Left lung (tissue), 10 donors: Measurements from ENCODE around the gene TADA2B. TPM values are rescaled to one million over a fixed set of nuclear protein-coding genes. Genes with fewer than 3 reads are reported as not detected.
A peak's percentile ranks its signal among the peaks of the same experiment; 100 is the strongest.

ENCODE experiments used
- ATAC-seq: fragments of 200-7000 bp; cut with Tn5 transposase; one replicate; pipeline ENCODE4 v1.9.1; 2020; ENCODE audit warnings: moderate library complexity
- DNase-seq, 4 donors: peaks; one replicate each; pipeline ENCODE4 v3.0.0-alpha.2; 2013 to 2020
- H3K27ac ChIP-seq, 2 donors: fragments of 200-600 bp; sonication (generic) in 1 of 2; one replicate each; pipeline versions ENCODE4 v1.5.0 to v1.8.0; 2020 to 2021
- H3K27me3 ChIP-seq, 2 donors: fragments of 200-600 bp; sonication (generic) in 1 of 2; one replicate each; pipeline versions ENCODE4 v1.5.0 to v1.8.0; 2020 to 2021
- H3K36me3 ChIP-seq, 2 donors: fragments of 200-600 bp; sonication (generic) in 1 of 2; one replicate each; pipeline versions ENCODE4 v1.5.0 to v1.8.0; 2020 to 2021
- H3K4me1 ChIP-seq, 2 donors: fragments of 200-600 bp; one replicate each; pipeline ENCODE4 v1.8.0; 2021
- H3K4me3 ChIP-seq, 2 donors: fragments of 200-600 bp; sonication (generic) in 1 of 2; one replicate each; pipeline versions ENCODE4 v1.5.0 to v1.8.0; 2020 to 2021; ENCODE audit warnings: mild to moderate bottlenecking in 1 of 2
- H3K9me3 ChIP-seq, 2 donors: fragments of 200-600 bp; sonication (generic) in 1 of 2; one replicate each; pipeline versions ENCODE4 v1.5.0 to v1.8.0; 2020 to 2021
- CTCF ChIP-seq, 2 donors: fragments of 200-600 bp; sonication (generic) in 1 of 2; IDR thresholded peaks; one replicate each; pipeline versions ENCODE4 v1.5.0 to v1.8.0; 2021; ENCODE audit warnings: antibody characterized with exemption in 2 of 2
- intact Hi-C, 2 donors: fragments of 100-400 bp; cut with DNase I; formaldehyde crosslinking; loops; one replicate each; pipeline versions ENCODE4 v1.11.2 to v1.14.2; 2022
- polyA plus RNA-seq, 6 donors: library from polyadenylated mRNA; unstranded; fragments of 120-200 nt; gene quantifications; one replicate each; pipeline ENCODE4 v1.2.1, GENCODE V29; 2013; ENCODE audit not compliant: insufficient read length in 6 of 6
- total RNA-seq, 2 donors: library from RNA; stranded (reverse); fragmentation: NEBNext Ultra II Directional; extraction: Animal tissue kit (Norgen Biotek cat#: 25700); gene quantifications; one replicate each; pipeline ENCODE4 v1.2.1, GENCODE V29; 2021
- donor health status: DM: no; HTN: yes; CAD: no.
- donor health status: DM: no; HTN: no; CAD: no.

The TADA2B gene
- total and polyA plus RNA-seq, 8 donors: 12.9 to 20.1 (median 16.0) TPM

- Histone ChIP-seq H3K4me3 (peak overlapping the region; percentile 45 to 55), H3K36me3 (no peaks in the 10 kb centered on the region), H3K4me1 (peaks cover 3 to 20% of the 10 kb centered on the region in 2 donors), H3K9me3 (no peaks in the 10 kb centered on the region), H3K27ac (peak overlapping the region; percentile 67 to 71), H3K27me3 (no peaks in the 10 kb centered on the region)
- TF ChIP-seq CTCF (IDR thresholded peaks at IDR 0.05): no peak
- DNase-seq (peak; percentile 53 to 96 (median 86)), ATAC-seq (peak; percentile 96)
- intact Hi-C loops: no loop called here
These were observed 59.9 kb downstream of the TADA2B start for GRCh38 chr4:7103031-7103606.

GRCh38 chr4:7103607-7104365, 60.6 kb downstream of the TADA2B start:
- no peak for TF ChIP-seq CTCF (IDR thresholded peaks at IDR 0.05)
- intact Hi-C loops: no loop called here
- Histone ChIP-seq H3K27me3 (no peaks in the 10 kb centered on the region), H3K9me3 (no peaks in the 10 kb centered on the region), H3K4me3 (peak overlapping the region; percentile 45 to 55), H3K36me3 (no peaks in the 10 kb centered on the region), H3K4me1 (peaks cover 3 to 20% of the 10 kb centered on the region in 2 donors), H3K27ac (peak overlapping the region; percentile 29 to 71)
- ATAC-seq (peak; percentile 12), DNase-seq (peak in 2 of 4 donors; percentile 64 to 70)

GRCh38 chr4:7104366-7105031, 61.3 kb downstream of the TADA2B start:
- ATAC-seq (no peak), DNase-seq (no peak)
- Histone ChIP-seq H3K4me3 (no peak overlapping the region), H3K9me3 (no peaks in the 10 kb centered on the region), H3K27me3 (no peaks in the 10 kb centered on the region), H3K27ac (no peak overlapping the region), H3K36me3 (no peaks in the 10 kb centered on the region), H3K4me1 (peaks cover 3 to 20% of the 10 kb centered on the region in 2 donors)
- no peak for TF ChIP-seq CTCF (IDR thresholded peaks at IDR 0.05)
- intact Hi-C loops: no loop called here

DNA sequence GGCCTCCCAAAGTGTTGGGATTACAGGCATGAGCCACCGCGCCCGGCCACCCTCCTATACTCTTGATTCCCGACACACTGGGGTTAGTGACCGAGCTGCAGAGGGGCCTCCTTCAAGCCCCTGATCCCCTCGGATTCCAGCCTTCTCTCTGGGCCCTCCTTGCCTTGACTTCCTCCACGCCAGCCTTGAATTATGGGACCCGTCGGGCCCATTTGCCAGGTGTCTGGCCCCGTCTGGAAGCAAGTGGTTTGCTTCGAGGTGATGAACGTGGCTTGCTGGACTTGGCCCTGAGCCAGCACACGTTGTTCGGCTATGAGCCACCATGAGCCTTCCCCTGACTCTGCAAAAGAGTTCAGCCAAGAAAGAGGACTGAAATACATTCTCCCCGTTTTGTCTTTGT, 62.1 kb downstream of the TADA2B start:
- no peak for TF ChIP-seq CTCF (IDR thresholded peaks at IDR 0.05)

More for the DNA sequence above, 62.1 kb downstream of the TADA2B start:
- intact Hi-C loops: no loop called here
- DNase-seq (no peak), ATAC-seq (no peak)
- no peak overlapping the region for H3K4me3 ChIP-seq
- H3K9me3 ChIP-seq: no peaks in the 10 kb centered on the region
- H3K27me3 ChIP-seq: no peaks in the 10 kb centered on the region
- peaks cover 3 to 20% of the 10 kb centered on the region in 2 donors for H3K4me1 ChIP-seq
- no peak overlapping the region for H3K27ac ChIP-seq
- no peaks in the 10 kb centered on the region for H3K36me3 ChIP-seq
